Glomerular visceral epithelial cell (primary cell): ENCODE data around the gene ALLC.
"Not testable (repeated sequence)": the region's sequence is repeated elsewhere in the genome, so short reads cannot be mapped to it uniquely, and the experiment has no call there.

ENCODE experiments used
- DNase-seq: peaks from one replicate; pipeline ENCODE4 v3.0.0-alpha.2; 2016; ENCODE audit errors: extremely low spot score

The ALLC gene

DNA sequence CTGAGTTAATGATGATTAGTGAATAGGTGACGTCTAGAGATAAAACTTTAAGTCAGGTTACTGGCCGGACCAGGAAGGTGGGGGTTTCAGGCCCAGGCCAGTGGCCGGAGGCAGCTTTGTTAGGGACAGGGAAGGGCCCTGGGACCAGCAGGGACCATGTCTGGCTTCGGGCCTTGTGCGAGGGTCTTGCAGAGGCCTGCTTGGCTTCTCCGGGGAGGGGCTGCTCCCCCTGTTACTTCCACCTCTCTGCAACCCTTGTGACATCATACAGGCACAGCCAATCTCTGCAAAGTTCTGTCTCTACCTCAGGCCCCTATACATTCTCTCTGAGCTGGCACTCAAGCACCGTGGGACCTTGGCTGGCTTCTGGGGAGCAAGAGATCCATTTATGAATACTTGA, at the start of gene ALLC:
Gene ALLC (plus strand): TSS at position 320 of the 400 bp plus-strand sequence. CDS start 12,958 bp downstream, outside the sequence.
- DNase-seq, result no peak

DNA sequence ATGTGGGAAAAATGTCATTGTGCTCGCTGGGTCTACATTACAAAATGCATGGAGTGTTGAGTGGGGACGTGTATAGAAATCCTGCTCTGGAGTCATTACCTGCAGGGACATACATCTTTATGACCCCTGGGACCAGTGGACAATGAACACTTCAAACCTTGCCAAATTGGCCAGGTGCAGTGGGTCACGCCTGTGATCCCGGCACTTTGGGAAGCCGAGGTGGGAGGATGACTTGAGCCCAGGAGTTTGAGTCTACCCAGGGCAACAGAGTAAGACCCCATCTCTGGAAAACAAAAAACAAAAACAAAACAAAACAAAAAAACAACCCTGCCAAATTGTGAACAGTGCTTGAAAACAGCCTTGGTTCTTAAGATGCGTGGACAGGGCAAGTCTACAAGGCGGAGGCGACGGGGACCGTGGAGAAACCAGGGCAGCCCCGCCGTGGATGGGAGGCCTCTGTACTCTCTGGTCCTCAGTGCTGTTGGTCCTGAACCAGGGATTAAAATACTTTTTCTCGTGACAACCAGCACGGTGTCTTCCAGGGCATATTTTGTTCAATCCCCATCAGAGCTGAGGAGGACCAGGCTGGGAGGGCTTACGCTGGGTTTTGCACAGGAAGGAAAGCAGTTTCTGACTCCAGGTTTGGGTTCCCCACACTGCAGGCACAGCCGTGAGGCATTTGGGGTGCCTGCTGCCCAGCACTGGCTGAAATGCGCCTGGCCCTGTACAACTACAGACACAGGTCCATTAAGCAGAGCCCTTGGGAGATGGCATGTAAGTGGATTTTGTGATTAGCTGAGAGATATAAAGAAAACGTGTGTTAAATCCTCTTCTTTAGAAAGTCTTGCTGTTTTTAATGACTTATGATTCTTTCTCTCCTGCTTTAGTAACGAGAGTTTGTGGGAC, 49.4 kb upstream of the ALLC start:
- DNase-seq, result no peak

- not testable (repeated sequence) for DNase-seq
Measured at GRCh38 chr2:3609279-3609673, 48.7 kb upstream of the ALLC start.

DNA sequence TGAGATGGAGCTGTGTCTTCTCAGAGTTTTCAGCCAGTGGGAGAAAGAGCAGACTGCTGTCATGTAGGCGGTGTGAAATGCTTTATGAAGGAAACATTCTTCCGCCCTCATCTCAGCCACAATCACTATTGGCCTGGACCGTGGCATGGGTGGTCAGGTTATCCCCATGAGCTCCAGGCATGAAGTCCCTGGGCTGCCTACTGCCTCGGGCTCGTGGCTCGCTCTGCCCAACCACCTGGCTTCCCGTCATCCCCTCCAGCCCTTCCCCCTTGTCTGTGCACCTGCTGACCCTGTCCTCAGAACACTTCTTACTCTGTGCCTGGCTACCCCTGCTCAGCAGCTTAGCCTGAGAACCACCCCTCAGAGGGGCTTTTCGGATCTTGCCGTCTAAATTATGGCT, 47.6 kb upstream of the ALLC start:
- DNase-seq, result no peak

DNA sequence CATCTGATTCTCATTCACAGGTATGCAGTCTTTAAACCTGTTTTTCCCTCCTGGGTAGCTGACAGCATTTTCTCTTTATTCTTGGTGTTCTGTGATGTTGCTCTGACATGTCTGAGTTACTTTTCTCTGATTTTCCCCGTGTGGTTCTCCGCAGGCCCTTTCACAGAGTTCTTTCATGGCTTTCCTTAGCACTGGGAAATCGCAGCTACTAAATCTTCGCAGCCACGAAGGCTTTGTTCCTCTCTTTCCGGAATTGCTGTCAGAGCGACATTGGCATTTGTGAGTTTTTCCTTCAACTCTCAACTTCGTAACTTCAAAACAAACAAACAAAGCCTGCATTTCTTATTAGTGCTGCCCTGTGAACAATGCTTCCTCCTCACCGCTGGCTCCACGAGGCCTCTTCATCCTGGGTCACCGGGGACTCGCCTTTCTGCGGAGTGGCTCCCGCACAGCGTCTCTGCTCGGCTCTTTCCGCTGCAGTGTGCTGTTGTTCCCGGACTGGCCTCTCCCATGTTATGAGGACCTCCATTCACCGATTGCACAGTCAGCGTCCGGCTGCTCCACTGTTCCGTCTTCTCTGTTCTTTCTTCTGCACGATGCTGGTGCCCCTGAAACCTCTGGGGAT, 47.0 kb upstream of the ALLC start:
- no peak for DNase-seq

- DNase-seq, result no peak
Measured at GRCh38 chr2:3611589-3611988, 46.4 kb upstream of the ALLC start.

DNA sequence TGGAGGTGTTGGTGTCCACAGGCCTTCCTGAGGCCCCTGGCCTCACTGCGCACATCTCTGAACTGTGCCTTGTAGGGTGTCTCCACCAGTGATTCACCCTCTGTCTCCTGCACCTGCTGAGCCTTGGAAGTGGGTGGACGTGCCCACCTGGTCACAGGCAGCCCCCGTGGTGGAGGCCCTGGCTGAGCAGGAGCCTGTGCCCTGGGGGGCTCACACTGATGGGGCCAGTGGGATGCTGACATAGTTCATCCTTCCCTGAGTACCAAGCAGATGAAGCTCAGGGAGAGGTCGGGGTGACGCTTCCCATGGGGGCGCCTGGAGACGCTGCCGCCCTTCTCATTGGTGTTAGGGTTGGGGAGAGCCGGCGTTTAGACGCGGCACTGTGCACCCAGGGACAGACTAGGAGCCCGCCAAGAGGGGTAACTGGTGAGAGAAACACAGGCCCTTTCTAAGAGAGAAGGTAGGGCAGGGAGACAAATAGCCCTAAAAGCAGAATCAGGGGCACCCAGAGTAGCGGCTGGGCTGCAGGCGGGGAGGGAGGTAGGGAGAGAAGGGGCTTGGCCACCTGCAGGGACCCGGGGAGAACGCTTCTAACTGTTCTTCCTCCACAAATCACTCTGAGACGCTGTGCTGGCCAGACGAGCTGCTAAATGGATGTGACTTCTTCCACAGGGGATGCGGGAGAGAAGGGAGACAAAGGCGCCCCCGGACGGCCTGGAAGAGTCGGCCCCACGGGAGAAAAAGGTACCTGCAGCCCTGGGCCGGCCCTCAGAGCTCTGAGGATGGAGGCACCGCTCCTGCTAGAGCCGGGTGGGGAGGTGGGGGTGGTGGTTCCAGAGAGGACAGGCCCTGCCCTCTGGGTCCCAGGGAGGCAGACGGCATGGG, 45.1 kb upstream of the ALLC start:
- DNase-seq, result no peak

GRCh38 chr2:3613524-3613905, 44.5 kb upstream of the ALLC start:
- no peak for DNase-seq

GRCh38 chr2:3614743-3615142, 43.3 kb upstream of the ALLC start:
- not testable (repeated sequence) for DNase-seq

DNA sequence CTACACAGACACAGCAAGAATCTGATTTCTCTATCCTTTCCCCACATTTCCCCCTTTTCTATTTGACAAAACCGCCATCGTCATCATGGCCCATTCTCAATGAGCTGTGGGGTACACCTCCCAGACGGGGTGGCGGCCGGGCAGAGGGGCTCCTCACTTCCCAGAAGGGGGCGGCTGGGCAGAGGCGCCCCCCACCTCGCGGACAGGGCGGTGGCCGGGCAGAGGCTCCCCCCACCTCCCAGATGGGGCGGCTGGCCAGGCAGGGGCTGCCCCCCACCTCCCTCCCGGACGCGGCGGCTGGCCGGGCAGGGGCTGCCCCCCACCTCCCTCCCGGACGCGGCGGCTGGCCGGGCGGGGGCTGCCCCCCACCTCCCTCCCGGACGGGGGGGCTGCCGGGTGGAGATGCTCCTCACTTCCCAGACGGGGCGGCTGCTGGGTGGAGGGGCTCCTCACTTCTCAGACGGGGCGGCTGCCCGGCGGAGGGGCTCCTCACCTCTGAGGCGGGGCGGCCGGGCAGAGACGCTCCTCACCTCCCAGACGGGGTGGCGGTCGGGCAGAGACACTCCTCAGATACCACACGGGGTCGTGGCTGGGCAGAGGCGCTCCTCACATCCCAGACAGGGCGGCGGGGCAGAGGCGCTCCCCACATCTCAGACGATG, 42.3 kb upstream of the ALLC start:
- not testable (repeated sequence) for DNase-seq

DNA sequence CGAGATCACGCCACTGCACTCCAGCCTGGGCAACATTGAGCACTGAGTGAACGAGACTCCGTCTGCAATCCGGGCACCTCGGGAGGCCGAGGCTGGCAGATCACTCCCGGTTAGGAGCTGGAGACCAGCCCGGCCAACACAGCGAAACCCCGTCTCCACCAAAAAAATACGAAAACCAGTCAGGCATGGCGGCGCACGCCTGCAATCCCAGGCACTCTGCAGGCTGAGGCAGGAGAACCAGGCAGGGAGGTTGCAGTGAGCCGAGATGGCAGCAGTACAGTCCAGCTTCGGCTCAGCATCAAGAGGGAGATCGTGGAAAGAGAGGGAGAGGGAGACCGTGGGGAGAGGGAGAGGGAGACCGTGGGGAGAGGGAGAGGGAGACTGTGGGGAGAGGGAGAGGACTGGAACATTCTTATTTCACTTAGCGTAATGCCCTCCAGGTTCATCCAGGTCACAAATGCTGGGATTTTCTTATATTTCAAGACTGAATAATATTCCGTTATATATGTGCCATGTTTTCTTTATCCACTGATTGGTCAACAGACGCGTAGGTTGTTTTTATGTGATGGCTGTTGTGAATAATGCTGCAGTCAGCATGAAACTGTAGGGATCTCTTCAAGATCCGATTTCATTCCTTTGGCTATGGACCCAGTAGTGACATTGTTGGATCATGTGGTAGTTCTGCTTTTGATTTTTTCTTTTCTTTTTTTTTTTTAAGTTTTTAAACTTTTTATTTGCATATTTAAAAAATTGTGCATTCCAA, 41.4 kb upstream of the ALLC start:
- not testable (repeated sequence) for DNase-seq

DNA sequence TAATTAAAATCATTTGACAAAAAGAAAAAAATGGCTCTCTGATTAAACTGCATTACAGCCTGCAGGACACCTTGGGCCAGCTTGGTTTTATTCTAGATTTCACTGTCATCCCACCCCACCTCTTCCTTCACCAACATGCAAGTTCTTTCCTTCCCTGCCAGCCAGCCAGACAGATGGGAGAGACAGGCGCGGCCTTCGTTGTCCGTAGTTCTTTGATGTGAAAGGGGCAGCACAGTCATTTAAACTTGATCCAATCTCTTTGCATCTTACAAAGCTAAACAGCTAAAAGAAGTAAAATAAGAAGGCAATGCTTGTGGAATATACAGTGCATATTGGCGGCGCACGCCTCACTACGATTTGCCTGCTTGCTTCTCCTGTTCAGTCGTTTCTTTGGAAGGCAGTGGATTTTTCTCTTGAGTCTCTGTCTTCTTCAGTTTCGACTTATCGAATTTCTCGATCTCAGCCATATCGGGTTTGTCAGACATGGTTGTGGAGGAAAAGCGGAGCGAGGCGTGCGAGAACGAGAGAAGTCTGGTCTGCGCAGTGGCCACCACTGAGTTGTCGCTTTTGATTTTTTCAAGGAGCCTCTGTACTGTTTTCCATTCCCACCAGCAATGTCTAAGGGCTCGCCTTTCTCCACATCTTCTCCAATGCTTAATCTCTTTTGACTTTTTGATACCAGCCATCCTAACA, 40.7 kb upstream of the ALLC start:
- DNase-seq, result no peak

DNA sequence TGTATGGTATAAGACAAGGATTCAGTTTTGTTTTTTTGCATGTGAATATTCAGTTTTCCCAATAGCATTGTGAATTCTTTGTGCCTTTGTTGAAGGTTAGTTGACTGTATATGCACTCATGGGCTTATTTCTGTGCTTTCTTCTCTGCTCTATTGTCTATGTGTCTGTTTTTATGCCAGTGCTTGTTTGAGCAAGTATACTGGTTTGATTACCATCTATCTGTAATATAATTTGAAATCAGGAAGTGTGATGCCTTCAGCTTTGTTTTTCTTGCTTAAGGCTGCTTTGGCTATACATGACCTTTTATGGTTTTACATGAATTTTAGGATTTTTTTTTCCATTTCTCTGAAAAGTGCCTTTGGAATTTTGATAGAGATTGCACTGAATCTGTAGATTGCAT, 39.6 kb upstream of the ALLC start:
- no peak for DNase-seq

DNA sequence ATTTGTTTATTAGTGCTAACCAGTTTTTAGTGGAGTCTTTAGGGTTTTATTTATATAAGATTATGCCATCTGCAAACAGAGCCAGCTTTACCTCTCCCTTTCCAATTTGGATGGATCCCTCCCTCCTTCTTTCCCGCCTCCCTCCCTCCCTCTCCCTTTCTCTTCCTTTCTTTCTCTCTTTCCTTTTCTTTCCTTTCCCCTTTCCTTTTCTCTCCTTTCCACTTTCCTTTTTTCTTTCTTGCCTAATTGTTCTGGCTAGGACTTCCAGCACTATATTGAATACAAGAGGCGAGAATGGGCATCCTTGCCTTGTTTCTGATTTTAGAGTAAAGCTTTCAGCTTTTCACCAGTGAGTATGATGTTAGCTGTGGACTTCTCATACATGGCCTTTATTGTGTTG, 39.0 kb upstream of the ALLC start:
- no peak for DNase-seq

- not testable (repeated sequence) for DNase-seq
Measured at GRCh38 chr2:3619661-3620060, 38.3 kb upstream of the ALLC start.

DNA sequence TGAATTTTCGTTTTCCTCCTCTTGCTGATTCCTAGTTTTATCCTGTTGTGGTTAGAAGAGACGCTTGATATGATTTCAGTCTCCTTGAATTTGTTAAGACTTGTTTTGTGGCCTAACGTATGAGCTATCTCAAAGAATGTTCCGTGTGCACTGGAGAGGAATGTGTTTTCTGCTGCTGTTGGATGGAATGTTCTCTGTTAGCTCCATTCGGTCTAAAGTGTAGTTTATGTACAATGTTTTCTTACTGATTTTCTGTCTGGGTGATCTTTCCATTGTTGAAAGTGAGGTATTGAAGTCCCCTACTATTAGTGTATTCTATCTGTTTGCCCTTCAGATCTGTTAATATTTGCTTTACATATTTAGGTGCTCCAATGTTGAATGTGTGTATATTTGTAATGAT, 37.2 kb upstream of the ALLC start:
- no peak for DNase-seq

- no peak for DNase-seq
Measured at GRCh38 chr2:3622967-3623366, 35.0 kb upstream of the ALLC start.

DNA sequence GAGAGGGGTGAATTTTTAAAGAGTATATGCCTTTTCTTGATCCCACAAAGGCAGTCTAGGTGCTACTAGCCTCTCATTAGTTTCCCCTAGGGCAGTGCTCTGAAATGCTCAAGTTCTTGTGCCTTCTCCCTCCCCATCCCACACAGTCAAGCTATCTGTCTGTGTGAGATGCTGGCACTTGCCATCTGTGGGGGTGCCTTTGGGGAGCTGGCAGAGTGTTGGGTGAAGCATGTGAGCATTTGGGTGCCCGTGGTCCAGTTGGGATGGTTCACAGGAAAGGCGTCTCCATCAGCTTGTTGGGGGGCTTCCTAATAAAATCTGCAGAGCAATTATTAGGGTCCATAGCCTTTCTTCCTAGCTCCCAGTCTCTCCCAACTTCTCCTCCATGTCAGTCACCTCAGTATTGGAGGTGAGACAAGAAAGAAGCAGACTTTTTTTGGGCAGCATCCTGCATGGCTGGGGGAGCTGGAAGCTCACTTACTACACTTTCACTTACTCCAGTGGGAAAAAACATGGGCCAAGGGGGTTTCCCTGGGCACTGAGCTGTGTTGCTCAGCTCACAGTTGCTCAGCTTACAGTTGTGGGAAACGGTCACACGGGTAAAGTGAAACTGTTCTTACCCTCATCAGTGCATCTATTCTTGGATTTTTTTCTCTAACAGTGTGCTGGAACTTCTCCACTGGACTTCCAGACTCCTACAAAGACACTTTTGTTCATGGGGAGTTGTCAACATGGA, 33.8 kb upstream of the ALLC start:
- no peak for DNase-seq

- DNase-seq, result no peak
Measured at GRCh38 chr2:3625186-3625585, 32.8 kb upstream of the ALLC start.
